Endothelial cell of umbilical vein (primary cell): ENCODE results near the gene SHC4. TPM values are rescaled to one million over a fixed set of nuclear protein-coding genes. Genes with fewer than 3 reads are reported as not detected.

Source experiments
- BruUV-seq: library from RNA; stranded (reverse); fragments of 400-500 nt; replicated peaks from 2 replicates; lab custom pipeline; 2021; lab: Mats Ljungman, UMichigan
- CTCF ChIA-PET: fragments of 300-600, 350-600 bp; sonication (Branson Sonifier 250); formaldehyde crosslinking; loops from one replicate; lab custom pipeline; 2021; ENCODE audit warnings: antibody characterized with exemption, inconsistent platforms; lab: Charles Lee
- POLR2A ChIA-PET: fragments of 300-600, 350-600 bp; sonication (Branson Sonifier 250); formaldehyde crosslinking; loops from one replicate; lab custom pipeline; 2021; ENCODE audit warnings: antibody characterized with exemption, inconsistent platforms; lab: Charles Lee
- DNase-seq: peaks from one replicate; pipeline ENCODE4 v3.0.0-alpha.2; 2011; ENCODE audit warnings: low read depth, low spot score
- FAIRE-seq: peaks from 2 replicates; lab custom pipeline; 2011; peaks lifted over from hg19 to GRCh38; lab: Jason Lieb, UNC
- H2AFZ ChIP-seq: 2 replicates; pipeline ENCODE4 v1.6.0; 2012; ENCODE audit warnings: low read depth, low read length, control low read depth, inconsistent platforms
- H3K27ac ChIP-seq: 2 replicates; pipeline ENCODE4 v1.5.1; 2011; ENCODE audit warnings: low read depth, mild to moderate bottlenecking, control low read depth, low read length, moderate library complexity; ENCODE audit not compliant: insufficient read depth
- H3K27me3 ChIP-seq, 2 experiments: 2 replicates each; pipeline versions ENCODE4 v1.6.0 to v1.6.1; 2011; ENCODE audit warnings: low read length in 2 of 2, mixed read lengths in 1 of 2; ENCODE audit not compliant: control insufficient read depth in 2 of 2, insufficient read depth in 2 of 2
- H3K36me3 ChIP-seq, 2 experiments: 2 replicates in 1 of 2; 3 replicates in 1 of 2; pipeline ENCODE4 v1.5.1; 2011; ENCODE audit warnings: low read length in 2 of 2, mild to moderate bottlenecking in 1 of 2, moderate library complexity in 1 of 2; ENCODE audit not compliant: control insufficient read depth in 2 of 2, insufficient read depth in 2 of 2; ENCODE audit errors: extremely low read depth in 1 of 2
- H3K4me1 ChIP-seq: 3 replicates; pipeline ENCODE4 v1.5.1; 2011; ENCODE audit warnings: mild to moderate bottlenecking, low read length; ENCODE audit not compliant: control insufficient read depth, insufficient read depth; ENCODE audit errors: extremely low read depth
- H3K4me2 ChIP-seq: 2 replicates; pipeline ENCODE4 v1.6.1; 2011; ENCODE audit warnings: low read length, control low read depth, mixed read lengths; ENCODE audit not compliant: insufficient read depth
- H3K4me3 ChIP-seq, 3 experiments: fragments of 200-600 bp in 1 of 3; sonication (generic), shearing (Covaris generic) in 1 of 3; replicated peaks in 1 of 3; 2 replicates each; pipeline ENCODE4 v1.5.1; 2011 to 2016; ENCODE audit warnings: control low read depth in 3 of 3, low read length in 3 of 3, mild to moderate bottlenecking in 2 of 3, inconsistent platforms in 1 of 3, low read depth in 1 of 3, moderate library complexity in 1 of 3; ENCODE audit not compliant: insufficient read depth in 1 of 3
- H3K79me2 ChIP-seq: 2 replicates; pipeline ENCODE4 v1.6.0; 2012; ENCODE audit warnings: low read length, inconsistent platforms; ENCODE audit not compliant: control insufficient read depth, insufficient read depth
- H3K9ac ChIP-seq: replicated peaks from 2 replicates; pipeline ENCODE3; 2011; ENCODE audit warnings: low read length, control low read depth; ENCODE audit not compliant: insufficient read depth; ENCODE audit errors: extremely low read depth
- H3K9me1 ChIP-seq: replicated peaks from 3 replicates; pipeline ENCODE4 v1.6.0; 2011; ENCODE audit warnings: mild to moderate bottlenecking, low read length; ENCODE audit not compliant: control insufficient read depth, insufficient read depth; ENCODE audit errors: extremely low read depth
- H3K9me3 ChIP-seq: replicated peaks from 2 replicates; pipeline ENCODE4 v1.5.1; 2012; ENCODE audit warnings: low read length, inconsistent platforms; ENCODE audit not compliant: control insufficient read depth, insufficient read depth
- H4K20me1 ChIP-seq: replicated peaks from 2 replicates; pipeline ENCODE3; 2011; ENCODE audit warnings: mild to moderate bottlenecking, low read length; ENCODE audit not compliant: control insufficient read depth, insufficient read depth; ENCODE audit errors: extremely low read depth
- EZH2 ChIP-seq: IDR thresholded peaks from 2 replicates; pipeline ENCODE4 v1.6.1; 2012; ENCODE audit warnings: borderline replicate concordance, low read depth, mild to moderate bottlenecking, moderate library complexity, low read length, inconsistent platforms; ENCODE audit not compliant: severe bottlenecking
- FOS ChIP-seq: IDR thresholded peaks from 2 replicates; pipeline ENCODE4 v1.6.1; 2011; ENCODE audit warnings: mild to moderate bottlenecking, low read length, moderate library complexity, borderline replicate concordance; ENCODE audit not compliant: insufficient read depth
- GATA2 ChIP-seq: IDR thresholded peaks from 2 replicates; pipeline ENCODE4 v1.7.0; 2011; ENCODE audit warnings: low read depth, mild to moderate bottlenecking, moderate library complexity, mixed read lengths, low read length; ENCODE audit not compliant: insufficient read length, insufficient read depth
- JUN ChIP-seq: IDR thresholded peaks from 2 replicates; pipeline ENCODE4 v1.6.1; 2011; ENCODE audit warnings: borderline replicate concordance, low read depth; ENCODE audit not compliant: insufficient read length, insufficient read depth
- MYC ChIP-seq: IDR thresholded peaks from one replicate; pipeline ENCODE4 v1.6.1; 2011; ENCODE audit warnings: mild to moderate bottlenecking, low read depth, low read length
- POLR2A ChIP-seq: IDR thresholded peaks from 2 replicates; pipeline ENCODE4 v1.6.1; 2012; ENCODE audit warnings: low read depth, mild to moderate bottlenecking, control low read depth, low read length
- POLR2AphosphoS5 ChIP-seq: IDR thresholded peaks from 2 replicates; pipeline ENCODE4 v1.6.1; 2012; ENCODE audit warnings: low read depth, mild to moderate bottlenecking, control low read depth, low read length, moderate library complexity; ENCODE audit not compliant: insufficient read depth
- dilution Hi-C: fragments of 300-500 bp; cut with MboI; formaldehyde crosslinking; loops from one replicate; pipeline ENCODE4 v1.15.0; 2019; ENCODE audit warnings: low sequenced_read_pairs; ENCODE audit not compliant: extremely low pct_ligation_motif_present
- intact Hi-C: fragments of 100-400 bp; cut with micrococcal nuclease; formaldehyde crosslinking; loops from one replicate; pipeline ENCODE4 v1.10.0; 2022
- polyA plus RNA-seq, 4 experiments: library from polyadenylated mRNA; depleted of rRNA in 3 of 4; stranded (reverse) in 3 of 4; unstranded in 1 of 4; fragments of >200 nt; gene quantifications; 2 replicates each; pipeline versions ENCODE4 v1.2.1 to v1.2.3, GENCODE V29; 2011 to 2012; ENCODE audit warnings: missing spikeins in 1 of 4
- total RNA-seq: library from RNA; stranded (reverse); gene quantifications from 2 replicates; pipeline ENCODE4 v1.2.3, GENCODE V29; 2021
- TF ChIP-seq, protein P1 (sequence below): IDR thresholded peaks from 2 replicates; pipeline ENCODE4 v1.6.1; 2011; ENCODE audit not compliant: insufficient read depth, insufficient read length
- TF ChIP-seq, protein P2 (sequence below), 2 donors: IDR thresholded peaks; 1 replicate in 1 of 2; 2 replicates in 1 of 2; pipeline ENCODE4 v1.5.1; 2011; ENCODE audit warnings: low read length in 2 of 2, mild to moderate bottlenecking in 2 of 2, moderate library complexity in 2 of 2, control low read depth in 1 of 2, inconsistent platforms in 1 of 2, low read depth in 1 of 2; ENCODE audit not compliant: insufficient read depth in 1 of 2; ENCODE audit errors: extremely low read depth in 1 of 2

SHC4 gene
- total and polyA plus RNA-seq, 2 donors (not counting 3 experiments of a cell fraction or from before 2014, with no cell fraction given) = 0.20 TPM; not detected in 1

DNA sequence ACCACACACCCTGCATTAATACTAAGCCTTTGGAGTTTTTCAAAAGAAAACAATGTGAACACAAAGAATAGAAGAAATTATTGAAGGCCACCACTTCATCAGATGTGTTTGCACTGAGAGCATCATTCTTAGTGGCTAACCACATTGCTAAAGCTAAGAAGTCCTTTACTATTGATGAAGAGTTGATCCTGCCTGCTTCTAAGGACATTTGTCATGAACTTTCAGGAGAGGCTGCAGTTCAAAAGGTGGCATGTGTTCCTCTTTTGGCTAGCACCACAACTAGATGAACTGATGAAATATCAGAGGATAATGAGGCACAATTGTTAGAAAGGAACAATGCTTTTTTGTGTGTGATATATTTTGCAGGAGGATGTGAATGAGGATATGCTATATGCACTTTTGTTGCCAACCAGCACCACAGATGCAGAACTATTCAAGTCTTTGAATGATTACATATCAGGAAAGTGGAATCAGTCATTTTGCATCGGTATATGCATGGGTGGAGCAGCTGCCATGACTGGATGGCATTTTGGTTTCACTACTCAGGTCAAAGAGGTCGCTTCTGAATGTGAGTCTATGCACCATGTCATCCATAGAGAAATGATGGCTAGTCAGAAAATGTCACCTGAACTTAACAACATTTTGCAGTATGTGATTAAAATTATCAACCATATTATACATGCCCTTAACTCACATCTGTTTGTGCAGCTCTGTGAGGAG, 88.3 kb downstream of the SHC4 start:
- Histone ChIP-seq H3K9me1 (no peaks in the 10 kb centered on the region), H3K9me3 (no peaks in the 10 kb centered on the region), H3K9ac (no peak overlapping the region), H3K36me3 (no peaks in the 10 kb centered on the region), H3K4me3 (no peak overlapping the region), H2AFZ (no peak overlapping the region), H3K79me2 (peaks cover 18% of the 10 kb centered on the region), H3K27ac (no peak overlapping the region), H4K20me1 (no peaks in the 10 kb centered on the region), H3K4me1 (peaks cover 13% of the 10 kb centered on the region), H3K27me3 (peaks cover 11% of the 10 kb centered on the region in 2 experiments), H3K4me2 (no peak overlapping the region)
- ChIA-PET CTCF (interaction anchor here (2.5 kb wide), 1 partner anchor 13 kb away, joined by 10 read pairs; no protein-coding TSS in a partner anchor), POLR2A (no interaction called here)
- no peak for TF ChIP-seq EZH2
- DNase-seq (no peak), FAIRE-seq (no peak)
- intact Hi-C loops (loop anchor here (5.0 to 10.0 kb wide), 2 partner anchors 172 to 1479 kb away; partner anchors contain the start of genes GABPB1 and SECISBP2L), dilution Hi-C loops (no loop called here)
- no TSS peak for BruUV-seq

DNA sequence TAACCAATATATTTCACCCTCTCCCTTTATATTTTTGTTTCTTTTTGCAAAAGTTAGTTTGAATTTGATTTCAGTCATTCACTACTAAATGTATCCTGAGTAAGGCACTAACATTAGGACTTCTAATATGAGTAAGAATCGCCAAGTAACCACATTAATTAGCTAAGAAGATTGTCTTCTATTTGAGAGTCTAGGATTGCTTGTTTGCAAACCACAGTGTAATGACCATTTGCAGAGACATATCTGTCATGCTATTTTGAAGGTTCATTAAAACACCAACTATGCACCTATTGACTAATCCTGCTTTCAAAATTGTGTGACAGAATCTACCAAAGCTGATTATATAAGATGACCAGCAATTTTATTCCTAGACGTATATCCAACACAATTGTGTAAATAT, 91.1 kb downstream of the SHC4 start:
- H3K79me2 ChIP-seq = no peaks in the 10 kb centered on the region
- H3K4me2 ChIP-seq = no peak overlapping the region
- no peaks in the 10 kb centered on the region for H3K9me3 ChIP-seq
- no peaks in the 10 kb centered on the region for H3K36me3 ChIP-seq
- no peak overlapping the region for H3K27ac ChIP-seq
- H3K4me1 ChIP-seq = peaks cover 14% of the 10 kb centered on the region
- H3K9me1 ChIP-seq = no peaks in the 10 kb centered on the region
- ChIA-PET POLR2A (no interaction called here), CTCF (interaction anchor here (1.1 kb wide), 1 partner anchor 273 kb away, joined by 4 read pairs; no protein-coding TSS in a partner anchor)
- DNase-seq = no peak
- no peak overlapping the region for H3K4me3 ChIP-seq
- no peak for FAIRE-seq
- intact Hi-C loops (loop anchor here (10.0 kb wide), 1 partner anchor 1482 kb away; the partner anchor contains the start of gene GABPB1), dilution Hi-C loops (no loop called here)
- TF ChIP-seq, protein P1, sequence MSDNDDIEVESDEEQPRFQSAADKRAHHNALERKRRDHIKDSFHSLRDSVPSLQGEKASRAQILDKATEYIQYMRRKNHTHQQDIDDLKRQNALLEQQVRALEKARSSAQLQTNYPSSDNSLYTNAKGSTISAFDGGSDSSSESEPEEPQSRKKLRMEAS = no peak
- TF ChIP-seq FOS (no peak), GATA2 (no peak), JUN (no peak), POLR2AphosphoS5 (no peak), EZH2 (no peak), POLR2A (no peak), MYC (no peak)
- TF ChIP-seq, protein P2, sequence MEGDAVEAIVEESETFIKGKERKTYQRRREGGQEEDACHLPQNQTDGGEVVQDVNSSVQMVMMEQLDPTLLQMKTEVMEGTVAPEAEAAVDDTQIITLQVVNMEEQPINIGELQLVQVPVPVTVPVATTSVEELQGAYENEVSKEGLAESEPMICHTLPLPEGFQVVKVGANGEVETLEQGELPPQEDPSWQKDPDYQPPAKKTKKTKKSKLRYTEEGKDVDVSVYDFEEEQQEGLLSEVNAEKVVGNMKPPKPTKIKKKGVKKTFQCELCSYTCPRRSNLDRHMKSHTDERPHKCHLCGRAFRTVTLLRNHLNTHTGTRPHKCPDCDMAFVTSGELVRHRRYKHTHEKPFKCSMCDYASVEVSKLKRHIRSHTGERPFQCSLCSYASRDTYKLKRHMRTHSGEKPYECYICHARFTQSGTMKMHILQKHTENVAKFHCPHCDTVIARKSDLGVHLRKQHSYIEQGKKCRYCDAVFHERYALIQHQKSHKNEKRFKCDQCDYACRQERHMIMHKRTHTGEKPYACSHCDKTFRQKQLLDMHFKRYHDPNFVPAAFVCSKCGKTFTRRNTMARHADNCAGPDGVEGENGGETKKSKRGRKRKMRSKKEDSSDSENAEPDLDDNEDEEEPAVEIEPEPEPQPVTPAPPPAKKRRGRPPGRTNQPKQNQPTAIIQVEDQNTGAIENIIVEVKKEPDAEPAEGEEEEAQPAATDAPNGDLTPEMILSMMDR (IDR thresholded peaks at IDR 0.05; ENCODE audit: extremely low read depth in 1 of 2, insufficient read depth in 1 of 2, low read depth in 1 of 2, low read length in 2 of 2) = no peak
- peaks cover 11% of the 10 kb centered on the region in 2 experiments for H3K27me3 ChIP-seq
- no TSS peak for BruUV-seq
- H4K20me1 ChIP-seq = no peaks in the 10 kb centered on the region
- H3K9ac ChIP-seq = no peak overlapping the region
- no peak overlapping the region for H2AFZ ChIP-seq
